OCI-LY1 (cell line): ENCODE measurements around the gene SLC7A4.

Experiments used
- H2AFZ ChIP-seq: fragments of 200-600 bp; sonication (generic), shearing (Covaris generic); 2 replicates; pipeline ENCODE4 v1.6.0; 2014; ENCODE audit warnings: antibody characterized with exemption, mild to moderate bottlenecking, low read length
- H3F3A ChIP-seq: fragments of 200-600 bp; sonication (generic), shearing (Covaris generic); 2 replicates; pipeline ENCODE4 v1.6.0; 2014; ENCODE audit warnings: mild to moderate bottlenecking, antibody characterized with exemption, low read length, moderate library complexity; ENCODE audit not compliant: insufficient read depth
- H3K27ac ChIP-seq: fragments of 200-600 bp; sonication (generic); 2 replicates; pipeline ENCODE4 v1.5.1; 2014; ENCODE audit warnings: low read length, mixed run types, mild to moderate bottlenecking, low read depth; ENCODE audit not compliant: poor library complexity, severe bottlenecking
- H3K27me3 ChIP-seq: fragments of 200-600 bp; sonication (generic); 2 replicates; pipeline ENCODE4 v1.6.0; 2014; ENCODE audit warnings: antibody characterized with exemption, mild to moderate bottlenecking, low read length, moderate library complexity; ENCODE audit not compliant: insufficient read depth
- H3K36me3 ChIP-seq: fragments of 200-600 bp; sonication (generic); 2 replicates; pipeline ENCODE4 v1.6.1; 2014; ENCODE audit warnings: mild to moderate bottlenecking, antibody characterized with exemption, low read length, moderate library complexity, mixed read lengths; ENCODE audit not compliant: insufficient read depth
- H3K4me1 ChIP-seq: fragments of 200-600 bp; sonication (generic); 2 replicates; pipeline ENCODE4 v1.5.1; 2014; ENCODE audit warnings: mild to moderate bottlenecking, low read length, moderate library complexity; ENCODE audit not compliant: insufficient read depth, severe bottlenecking
- H3K4me2 ChIP-seq: fragments of 200-600 bp; sonication (generic), shearing (Covaris generic); 2 replicates; pipeline ENCODE4 v1.6.1; 2014; ENCODE audit warnings: low read length
- H3K4me3 ChIP-seq: fragments of 200-600 bp; sonication (generic); 2 replicates; pipeline ENCODE4 v1.5.1; 2014; ENCODE audit warnings: low read length, low read depth, mild to moderate bottlenecking, mixed read lengths; ENCODE audit not compliant: poor library complexity, severe bottlenecking
- H3K79me2 ChIP-seq: fragments of 200-600 bp; shearing (Covaris generic); 2 replicates; pipeline ENCODE4 v1.6.1; 2016; ENCODE audit warnings: mixed run types, low read length, mixed read lengths; ENCODE audit not compliant: insufficient read depth
- H3K9ac ChIP-seq: fragments of 200-600 bp; sonication (generic), shearing (Covaris generic); 2 replicates; pipeline ENCODE4 v1.6.1; 2014; ENCODE audit warnings: mild to moderate bottlenecking, low read length, mixed read lengths
- H3K9me2 ChIP-seq: fragments of 200-600 bp; sonication (generic), shearing (Covaris generic); 2 replicates; pipeline ENCODE4 v1.6.1; 2014; ENCODE audit warnings: low read depth, mild to moderate bottlenecking, low read length, mixed read lengths
- H3K9me3 ChIP-seq: fragments of 200-600 bp; shearing (Covaris generic); 2 replicates; pipeline ENCODE4 v1.6.1; 2014; ENCODE audit warnings: low read length, mixed read lengths
- H4K20me1 ChIP-seq: fragments of 200-600 bp; sonication (generic), shearing (Covaris generic); 2 replicates; pipeline ENCODE4 v1.6.0; 2016; ENCODE audit warnings: mild to moderate bottlenecking, low read length; ENCODE audit not compliant: insufficient read depth
- CTCF ChIP-seq: fragments of 200-600 bp; sonication (generic), shearing (Covaris generic); IDR thresholded peaks from 2 replicates; pipeline ENCODE4 v1.5.1; 2017; ENCODE audit warnings: mild to moderate bottlenecking, antibody characterized with exemption, low read length, moderate library complexity, mixed read lengths
- EZH2 ChIP-seq: fragments of 200-600 bp; sonication (generic), shearing (Covaris generic); IDR thresholded peaks from 2 replicates; pipeline ENCODE4 v1.8.0; 2017; ENCODE audit warnings: borderline replicate concordance, mixed run types, mild to moderate bottlenecking, antibody characterized with exemption, low read length, moderate library complexity, mixed read lengths

SLC7A4 gene

GRCh38 chr22:21022955-21023614 is 9.3 kb downstream of the SLC7A4 start:
- Histone ChIP-seq H3K79me2 (no peaks in the 10 kb centered on the region), H3K36me3 (no peaks in the 10 kb centered on the region; the same call in 1 of the 2 replicates), H3F3A (no peaks in the 10 kb centered on the region)

GRCh38 chr22:21022507-21022906 is 9.9 kb downstream of the SLC7A4 start:
- H3K4me3 ChIP-seq, result no peak overlapping the region
- no peaks in the 10 kb centered on the region; the same call in 1 of the 2 replicates for H3K36me3 ChIP-seq
- no peaks in the 10 kb centered on the region for H3F3A ChIP-seq
- no peaks in the 10 kb centered on the region for H3K4me1 ChIP-seq
- no peak overlapping the region for H2AFZ ChIP-seq
- H4K20me1 ChIP-seq, result no peaks in the 10 kb centered on the region
- H3K79me2 ChIP-seq, result no peaks in the 10 kb centered on the region
- H3K9ac ChIP-seq, result no peak overlapping the region
- H3K27me3 ChIP-seq, result peaks cover 4% of the 10 kb centered on the region; the same call in 1 of the 2 replicates
- no peaks in the 10 kb centered on the region for H3K9me3 ChIP-seq
- TF ChIP-seq EZH2, result no peak
- TF ChIP-seq CTCF, result no peak
- H3K9me2 ChIP-seq, result no peaks in the 10 kb centered on the region
- no peak overlapping the region for H3K27ac ChIP-seq
- H3K4me2 ChIP-seq, result no peak overlapping the region

More at GRCh38 chr22:21022955-21023614, 9.3 kb downstream of the SLC7A4 start:
- Histone ChIP-seq H3K4me1 (no peaks in the 10 kb centered on the region), H3K27ac (no peak overlapping the region), H3K27me3 (peaks cover 4% of the 10 kb centered on the region; the same call in 1 of the 2 replicates), H3K9me3 (no peaks in the 10 kb centered on the region), H3K9ac (no peak overlapping the region), H3K4me3 (no peak overlapping the region), H3K9me2 (no peaks in the 10 kb centered on the region), H3K4me2 (no peak overlapping the region), H4K20me1 (no peaks in the 10 kb centered on the region), H2AFZ (no peak overlapping the region)
- TF ChIP-seq CTCF (peak; percentile 25; the same call in 1 of the 2 replicates), EZH2 (no peak)

GRCh38 chr22:21020802-21021429 is 11.4 kb downstream of the SLC7A4 start:
- Histone ChIP-seq H3K36me3 (no peaks in the 10 kb centered on the region; the same call in 1 of the 2 replicates), H3F3A (no peaks in the 10 kb centered on the region), H3K4me2 (no peak overlapping the region), H4K20me1 (no peaks in the 10 kb centered on the region), H2AFZ (no peak overlapping the region), H3K4me3 (no peak overlapping the region), H3K9ac (no peak overlapping the region), H3K9me3 (no peaks in the 10 kb centered on the region), H3K79me2 (no peaks in the 10 kb centered on the region), H3K9me2 (no peaks in the 10 kb centered on the region), H3K4me1 (no peaks in the 10 kb centered on the region), H3K27me3 (peaks cover 4% of the 10 kb centered on the region; the same call in 1 of the 2 replicates), H3K27ac (no peak overlapping the region)
- TF ChIP-seq EZH2, result no peak
- peak; percentile 39 for TF ChIP-seq CTCF
